Astrocyte of the spinal cord (primary cell): ENCODE data around the gene GPC1.

ENCODE experiments used
- DNase-seq: peaks from one replicate; pipeline ENCODE4 v3.0.0; 2011; ENCODE audit warnings: low read depth, low spot score
- H3K4me3 ChIP-seq: 2 replicates; pipeline ENCODE4 v1.5.1; 2011; ENCODE audit warnings: low read depth, mild to moderate bottlenecking, low read length, moderate library complexity
- in situ Hi-C: cut with HindIII; loops from 2 replicates; pipeline ENCODE4 v1.10.0; 2017; ENCODE audit warnings: low sequenced_read_pairs
- TF ChIP-seq, protein P1 (sequence below): IDR thresholded peaks from 2 replicates; pipeline ENCODE4 v1.5.1; 2012; ENCODE audit warnings: low read depth, mild to moderate bottlenecking, low read length, inconsistent platforms

Gene GPC1

DNA sequence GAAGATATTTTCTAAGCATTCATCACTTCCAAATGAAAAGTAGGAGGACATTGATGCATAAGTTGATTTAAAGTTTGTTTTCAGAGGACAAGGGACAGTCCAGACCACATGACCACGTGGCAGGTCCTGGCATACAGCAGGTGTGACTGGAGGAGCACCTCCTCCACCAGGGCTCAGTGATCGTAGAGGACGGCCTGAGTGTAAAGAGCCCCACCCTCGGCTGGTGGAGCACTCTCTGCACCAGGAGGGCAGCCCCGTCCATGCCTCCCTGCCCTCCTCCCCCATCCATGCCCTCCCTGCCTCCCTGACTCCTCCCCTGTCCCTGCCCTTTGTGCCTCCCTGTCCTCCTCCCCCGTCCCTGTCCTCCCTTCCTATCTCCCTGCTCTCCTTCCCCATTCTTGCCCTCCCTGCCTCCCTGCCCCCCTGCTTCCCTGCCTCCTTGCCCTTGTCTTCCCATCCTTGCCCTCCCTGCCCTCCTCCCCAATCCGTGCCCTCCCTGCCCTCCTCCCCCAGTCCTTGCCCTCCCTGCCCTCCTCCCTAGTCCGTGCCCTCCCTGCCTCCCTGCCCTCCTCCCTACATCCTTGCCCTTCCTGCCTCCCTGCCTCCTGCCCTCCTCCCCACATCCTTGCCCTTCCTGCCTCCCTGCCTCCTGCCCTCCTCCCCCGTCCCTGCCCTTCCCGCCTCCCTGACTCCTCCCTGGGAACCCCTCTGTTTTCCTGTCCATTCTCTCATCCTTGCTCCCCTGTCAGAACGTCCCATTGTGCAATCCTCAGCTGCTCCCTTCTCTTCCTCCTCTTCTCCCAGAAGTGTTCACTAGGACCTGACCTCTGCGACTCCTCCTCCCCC, 74.4 kb downstream of the GPC1 start:
- in situ Hi-C loops: no loop called here
- DNase-seq: no peak
- no peak overlapping the region for H3K4me3 ChIP-seq
- TF ChIP-seq, protein P1, sequence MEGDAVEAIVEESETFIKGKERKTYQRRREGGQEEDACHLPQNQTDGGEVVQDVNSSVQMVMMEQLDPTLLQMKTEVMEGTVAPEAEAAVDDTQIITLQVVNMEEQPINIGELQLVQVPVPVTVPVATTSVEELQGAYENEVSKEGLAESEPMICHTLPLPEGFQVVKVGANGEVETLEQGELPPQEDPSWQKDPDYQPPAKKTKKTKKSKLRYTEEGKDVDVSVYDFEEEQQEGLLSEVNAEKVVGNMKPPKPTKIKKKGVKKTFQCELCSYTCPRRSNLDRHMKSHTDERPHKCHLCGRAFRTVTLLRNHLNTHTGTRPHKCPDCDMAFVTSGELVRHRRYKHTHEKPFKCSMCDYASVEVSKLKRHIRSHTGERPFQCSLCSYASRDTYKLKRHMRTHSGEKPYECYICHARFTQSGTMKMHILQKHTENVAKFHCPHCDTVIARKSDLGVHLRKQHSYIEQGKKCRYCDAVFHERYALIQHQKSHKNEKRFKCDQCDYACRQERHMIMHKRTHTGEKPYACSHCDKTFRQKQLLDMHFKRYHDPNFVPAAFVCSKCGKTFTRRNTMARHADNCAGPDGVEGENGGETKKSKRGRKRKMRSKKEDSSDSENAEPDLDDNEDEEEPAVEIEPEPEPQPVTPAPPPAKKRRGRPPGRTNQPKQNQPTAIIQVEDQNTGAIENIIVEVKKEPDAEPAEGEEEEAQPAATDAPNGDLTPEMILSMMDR: no peak

DNA sequence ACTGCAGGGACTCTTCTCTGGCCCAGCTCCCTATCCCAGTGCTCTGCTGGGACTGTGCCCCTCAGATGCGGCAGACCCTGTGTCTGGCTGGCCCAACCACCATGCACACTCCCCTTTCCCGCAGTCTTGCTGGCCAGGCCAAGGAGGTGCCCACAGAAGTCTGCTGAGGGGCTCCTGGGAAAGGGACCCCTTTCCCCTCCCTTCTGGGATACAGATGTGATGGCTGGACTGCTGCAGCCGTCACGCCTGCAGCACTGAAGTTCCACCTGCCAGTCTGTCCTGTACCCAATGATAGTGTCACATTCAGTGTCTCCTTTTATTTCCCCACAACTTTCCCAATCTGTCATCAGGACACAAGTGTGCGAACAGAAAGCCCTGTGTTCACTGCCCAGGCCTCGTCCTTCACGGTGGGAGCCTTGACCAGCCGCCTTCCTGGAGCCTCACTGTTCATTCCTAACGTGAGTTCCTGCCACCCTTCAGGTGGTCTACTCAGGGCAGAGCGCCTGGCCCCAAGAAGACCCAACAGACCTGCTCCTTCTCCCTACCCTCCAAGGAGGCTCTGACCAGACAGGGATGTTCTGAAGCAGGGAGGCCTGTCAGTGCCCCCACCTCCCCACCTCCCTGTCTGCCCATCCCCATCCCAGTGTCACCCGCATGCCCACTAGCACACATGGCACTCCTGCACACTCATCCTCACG, 75.2 kb downstream of the GPC1 start:
- no peak for DNase-seq
- TF ChIP-seq, protein P1: no peak
- H3K4me3 ChIP-seq: no peak overlapping the region
- in situ Hi-C loops: no loop called here

DNA sequence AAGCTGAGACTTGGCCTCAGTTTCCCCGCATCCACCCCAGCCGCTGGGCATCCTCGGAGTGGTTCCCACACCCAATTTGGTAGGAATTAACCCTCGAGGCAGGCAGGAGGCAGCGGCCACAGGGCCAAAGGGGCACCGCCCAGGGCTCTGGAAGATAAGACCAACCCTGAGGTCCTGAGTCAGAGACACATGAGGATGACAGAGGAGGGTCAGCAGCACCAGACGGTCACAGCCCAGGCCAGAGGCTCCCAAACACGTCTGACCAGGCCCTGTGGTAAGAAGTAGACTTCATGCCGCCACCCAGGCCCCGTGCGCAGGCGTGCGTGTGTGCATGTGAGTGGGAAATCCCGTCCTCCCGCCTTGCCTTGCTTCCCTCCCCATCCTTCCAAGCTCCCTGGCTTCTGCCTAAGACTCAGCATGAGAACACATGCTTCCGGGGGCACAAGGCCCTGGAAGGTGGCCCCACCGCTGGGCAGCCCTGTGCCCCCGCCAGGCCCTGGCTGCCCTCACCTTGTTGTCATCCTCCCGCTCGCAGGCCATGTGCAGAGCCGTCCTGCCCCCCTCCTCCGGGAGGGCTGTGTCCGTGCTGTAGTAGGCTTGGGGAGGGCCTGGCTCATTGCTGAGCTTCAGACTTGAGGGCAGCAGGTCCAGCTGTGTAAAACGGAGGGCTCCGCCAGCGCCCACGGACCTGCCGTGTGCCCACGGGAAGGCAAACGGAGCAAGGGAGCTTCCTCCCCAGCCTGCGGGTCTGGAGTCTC, 76.1 kb downstream of the GPC1 start:
- TF ChIP-seq, protein P1: no peak
- no peak for DNase-seq
- H3K4me3 ChIP-seq: no peak overlapping the region
- in situ Hi-C loops: no loop called here

DNA sequence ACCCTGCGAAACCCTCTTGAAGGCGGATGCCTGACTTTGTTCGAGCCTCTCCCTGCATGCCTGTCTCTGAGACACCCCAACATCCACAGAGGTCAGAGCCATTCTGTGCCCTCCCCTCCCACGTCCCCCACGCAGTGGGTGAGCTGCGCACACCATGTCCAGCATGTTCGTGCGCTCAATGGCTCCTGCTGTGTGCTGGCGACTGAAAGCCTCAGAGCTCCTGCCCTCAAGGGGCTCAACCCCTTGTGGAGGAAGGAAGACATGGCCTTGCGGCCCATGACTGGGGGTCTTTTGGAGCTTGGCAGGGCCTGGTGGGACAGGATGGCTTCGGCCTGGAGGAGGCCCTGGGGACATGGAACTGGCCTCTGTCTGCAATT, 76.6 kb downstream of the GPC1 start:
- in situ Hi-C loops: no loop called here
- no peak for DNase-seq
- TF ChIP-seq, protein P1: no peak

DNA sequence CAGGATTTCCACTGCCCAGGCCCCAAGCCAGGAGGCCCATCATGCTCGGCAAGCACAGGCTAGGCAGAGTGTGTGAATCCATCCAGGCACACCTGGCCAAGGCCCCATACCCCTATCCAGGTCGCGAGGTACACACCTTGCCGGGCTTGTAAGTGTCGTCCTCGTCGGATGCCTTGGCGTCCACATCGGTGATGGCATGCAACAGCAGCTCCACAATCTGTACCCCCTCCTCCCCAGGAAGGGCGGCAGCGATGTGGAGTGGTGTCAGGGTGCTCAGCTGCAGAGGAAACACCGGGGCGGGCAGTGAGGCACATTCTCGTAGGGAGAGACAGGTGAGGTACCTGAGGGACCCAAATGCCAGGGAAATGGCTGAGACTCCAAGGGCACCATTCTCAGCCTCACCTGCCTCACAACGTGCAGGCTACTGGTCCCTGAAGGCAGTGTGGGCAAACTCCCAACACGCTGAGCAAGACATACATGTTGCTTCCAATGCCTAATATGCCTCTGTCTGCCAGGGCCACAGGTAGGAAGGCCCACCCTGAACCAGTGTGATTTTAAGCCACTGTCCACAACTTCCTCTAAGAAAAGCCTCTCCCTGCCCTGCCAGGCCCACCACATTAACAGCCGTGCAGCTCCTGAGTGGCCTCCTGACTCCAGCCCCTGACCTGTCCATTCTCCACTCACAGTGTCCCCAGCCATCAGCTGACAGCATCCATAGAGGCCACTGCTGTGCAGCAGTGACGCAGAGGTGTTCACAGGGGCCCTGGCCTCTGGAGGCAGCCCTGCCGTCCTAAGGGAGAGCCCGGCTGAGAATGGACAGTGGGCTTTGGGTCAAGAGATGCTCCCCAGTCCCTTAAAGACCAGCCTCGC, 77.4 kb downstream of the GPC1 start:
- DNase-seq: no peak
- no peak overlapping the region for H3K4me3 ChIP-seq
- in situ Hi-C loops: no loop called here
- TF ChIP-seq, protein P1: no peak

More for the DNA sequence above, 76.6 kb downstream of the GPC1 start:
- no peak overlapping the region for H3K4me3 ChIP-seq
